Gastroesophageal sphincter (tissue), 4 donors: ENCODE measurements around the gene SENP3. TPM values are rescaled to one million over a fixed set of nuclear protein-coding genes. Genes with fewer than 3 reads are reported as not detected.

Experiments used
- ATAC-seq: fragments of 150-250 bp; one replicate; pipeline ENCODE4 v1.9.1; 2016; ENCODE audit warnings: mild to moderate bottlenecking, moderate library complexity
- H3K27ac ChIP-seq, 4 donors: fragments of 200-600 bp; sonication (generic) in 3 of 4; 1 replicate in 3 of 4; 2 replicates in 1 of 4; pipeline ENCODE4 v1.5.1; 2016 to 2019
- H3K27me3 ChIP-seq: fragments of 200-600 bp; sonication (generic); one replicate; pipeline ENCODE4 v1.5.1; 2019
- H3K36me3 ChIP-seq, 2 donors: fragments of 200-600 bp; sonication (generic); one replicate each; pipeline ENCODE4 v1.5.1; 2019; ENCODE audit warnings: control low read depth in 1 of 2
- H3K4me1 ChIP-seq, 3 donors: fragments of 200-600 bp; sonication (generic); 1 replicate in 2 of 3; 2 replicates in 1 of 3; pipeline ENCODE4 v1.5.1; 2016 to 2019; ENCODE audit warnings: control low read depth in 2 of 3
- H3K4me3 ChIP-seq, 2 donors: fragments of 200-600 bp; sonication (generic); one replicate each; pipeline ENCODE4 v1.5.1; 2019; ENCODE audit warnings: mild to moderate bottlenecking in 1 of 2, moderate library complexity in 1 of 2
- H3K9me3 ChIP-seq, 3 donors: fragments of 200-600 bp; sonication (generic); one replicate each; pipeline ENCODE4 v1.5.1; 2017 to 2019; ENCODE audit warnings: control low read depth in 2 of 3
- EP300 ChIP-seq: sonication (generic); formaldehyde crosslinking; IDR thresholded peaks from one replicate; pipeline ENCODE4 v1.6.1; 2017; ENCODE audit warnings: antibody characterized with exemption, mild to moderate bottlenecking
- POLR2A ChIP-seq, 2 donors: fragments of 450-650 bp; IDR thresholded peaks; one replicate each; pipeline ENCODE4 v1.6.1; 2017; ENCODE audit warnings: antibody characterized with exemption in 2 of 2, mild to moderate bottlenecking in 2 of 2, moderate library complexity in 1 of 2
- POLR2AphosphoS5 ChIP-seq: sonication (generic); formaldehyde crosslinking; IDR thresholded peaks from one replicate; pipeline ENCODE4 v1.6.1; 2017; ENCODE audit warnings: antibody characterized with exemption
- WGBS, 2 donors: methylation state at CpG; one replicate each; pipeline ENCODE4 v1.1.5; 2018; ENCODE audit warnings: low coverage in 1 of 2; 5-methylcytosine and 5-hydroxymethylcytosine counted together
- total RNA-seq, 4 donors: library from RNA; depleted of rRNA; stranded (reverse); fragments of >200 nt; gene quantifications; one replicate each; pipeline ENCODE4 v1.1.0, GENCODE V29; 2016
- TF ChIP-seq, protein P1 (sequence below), 4 experiments: fragments of 200-600 bp in 2 of 4; fragments of 450-650 bp in 2 of 4; sonication (generic) in 1 of 4; IDR thresholded peaks; one replicate each; pipeline ENCODE4 v1.5.1; 2017 to 2019; ENCODE audit warnings: antibody characterized with exemption in 4 of 4, mild to moderate bottlenecking in 2 of 4, moderate library complexity in 2 of 4

The SENP3 gene
- total RNA-seq, 4 donors from 2014 or later: 68.3 to 94.7 (median 79.6) TPM

DNA sequence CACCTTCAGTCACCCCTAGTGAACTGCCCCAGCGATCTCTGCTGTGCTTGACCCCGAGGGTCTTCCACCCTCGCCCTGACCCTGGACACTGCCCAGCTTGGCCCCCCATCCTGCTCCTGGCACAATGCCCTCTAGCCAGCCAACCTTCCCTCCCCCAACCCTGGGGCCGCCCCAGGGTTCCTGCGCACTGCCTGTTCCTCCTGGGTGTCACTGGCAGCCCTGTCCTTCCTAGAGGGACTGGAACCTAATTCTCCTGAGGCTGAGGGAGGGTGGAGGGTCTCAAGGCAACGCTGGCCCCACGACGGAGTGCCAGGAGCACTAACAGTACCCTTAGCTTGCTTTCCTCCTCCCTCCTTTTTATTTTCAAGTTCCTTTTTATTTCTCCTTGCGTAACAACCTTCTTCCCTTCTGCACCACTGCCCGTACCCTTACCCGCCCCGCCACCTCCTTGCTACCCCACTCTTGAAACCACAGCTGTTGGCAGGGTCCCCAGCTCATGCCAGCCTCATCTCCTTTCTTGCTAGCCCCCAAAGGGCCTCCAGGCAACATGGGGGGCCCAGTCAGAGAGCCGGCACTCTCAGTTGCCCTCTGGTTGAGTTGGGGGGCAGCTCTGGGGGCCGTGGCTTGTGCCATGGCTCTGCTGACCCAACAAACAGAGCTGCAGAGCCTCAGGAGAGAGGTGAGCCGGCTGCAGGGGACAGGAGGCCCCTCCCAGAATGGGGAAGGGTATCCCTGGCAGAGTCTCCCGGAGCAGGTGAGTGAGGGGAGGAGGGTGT is 3.0 kb upstream of the SENP3 start, which contains the start of gene TNFSF13:
TNFSF13 (plus strand) TSS at position 207 of the 776 bp plus-strand sequence; CDS start at position 497, 290 bp downstream.
- Histone ChIP-seq H3K27ac (peak within 1 kb of the TSS; percentile 88 to 96 (median 93)), H3K36me3 (peaks cover 0 to 19% of the 10 kb centered on the region in 2 donors), H3K4me3 (peak within 1 kb of the TSS; percentile 14 to 84), H3K9me3 (no peaks in the 10 kb centered on the region), H3K4me1 (peaks cover 2 to 67% (median 50%) of the 10 kb centered on the region in 3 donors), H3K27me3 (no peaks in the 10 kb centered on the region)
- ATAC-seq: peak; percentile 33
- WGBS, 2 donors: 31 to 38% methylated on average over 6 to 13 of the region's 16 CpGs
- TF ChIP-seq, protein P1, sequence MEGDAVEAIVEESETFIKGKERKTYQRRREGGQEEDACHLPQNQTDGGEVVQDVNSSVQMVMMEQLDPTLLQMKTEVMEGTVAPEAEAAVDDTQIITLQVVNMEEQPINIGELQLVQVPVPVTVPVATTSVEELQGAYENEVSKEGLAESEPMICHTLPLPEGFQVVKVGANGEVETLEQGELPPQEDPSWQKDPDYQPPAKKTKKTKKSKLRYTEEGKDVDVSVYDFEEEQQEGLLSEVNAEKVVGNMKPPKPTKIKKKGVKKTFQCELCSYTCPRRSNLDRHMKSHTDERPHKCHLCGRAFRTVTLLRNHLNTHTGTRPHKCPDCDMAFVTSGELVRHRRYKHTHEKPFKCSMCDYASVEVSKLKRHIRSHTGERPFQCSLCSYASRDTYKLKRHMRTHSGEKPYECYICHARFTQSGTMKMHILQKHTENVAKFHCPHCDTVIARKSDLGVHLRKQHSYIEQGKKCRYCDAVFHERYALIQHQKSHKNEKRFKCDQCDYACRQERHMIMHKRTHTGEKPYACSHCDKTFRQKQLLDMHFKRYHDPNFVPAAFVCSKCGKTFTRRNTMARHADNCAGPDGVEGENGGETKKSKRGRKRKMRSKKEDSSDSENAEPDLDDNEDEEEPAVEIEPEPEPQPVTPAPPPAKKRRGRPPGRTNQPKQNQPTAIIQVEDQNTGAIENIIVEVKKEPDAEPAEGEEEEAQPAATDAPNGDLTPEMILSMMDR (IDR thresholded peaks at IDR 0.05): no peak
- TF ChIP-seq EP300 (no peak), POLR2A (IDR thresholded peaks at IDR 0.05) (no peak), POLR2AphosphoS5 (no peak)

DNA sequence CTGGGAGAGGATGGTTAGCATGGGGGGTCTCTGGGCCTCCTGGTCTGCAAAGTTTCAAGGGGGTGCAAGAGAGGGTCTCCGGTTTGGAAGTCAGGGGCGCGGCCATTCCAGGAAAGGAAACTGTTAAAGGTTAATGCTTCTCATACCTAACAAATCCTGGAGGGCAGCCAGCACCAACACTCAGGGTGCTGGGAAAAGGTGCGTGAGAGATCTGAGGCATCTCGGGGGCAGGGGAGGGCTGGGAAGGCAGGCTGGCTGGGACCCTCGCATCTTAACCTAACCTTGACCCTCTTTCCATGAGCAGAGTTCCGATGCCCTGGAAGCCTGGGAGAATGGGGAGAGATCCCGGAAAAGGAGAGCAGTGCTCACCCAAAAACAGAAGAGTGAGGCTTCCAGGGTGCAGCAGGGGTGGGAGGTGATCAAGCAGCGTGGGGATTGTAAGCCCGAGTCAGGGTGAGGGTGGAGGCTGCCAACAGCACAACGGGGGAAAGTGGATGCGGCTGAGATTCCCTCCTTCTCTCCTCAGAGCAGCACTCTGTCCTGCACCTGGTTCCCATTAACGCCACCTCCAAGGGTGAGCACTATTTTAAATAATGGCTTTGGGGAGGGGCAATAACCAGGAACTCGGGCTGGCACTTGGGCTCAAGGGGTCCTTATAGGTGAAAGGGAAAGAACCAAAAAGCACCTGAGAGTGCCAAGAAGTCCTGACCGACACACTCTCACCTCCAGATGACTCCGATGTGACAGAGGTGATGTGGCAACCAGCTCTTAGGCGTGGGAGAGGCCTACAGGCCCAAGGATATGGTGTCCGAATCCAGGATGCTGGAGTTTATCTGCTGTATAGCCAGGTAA is 2.2 kb upstream of the SENP3 start:
- peak overlapping the region; percentile 14 to 84 for H3K4me3 ChIP-seq
- TF ChIP-seq POLR2A (IDR thresholded peaks at IDR 0.05): no peak
- TF ChIP-seq, protein P1 (IDR thresholded peaks at IDR 0.05): no peak
- no peak for TF ChIP-seq POLR2AphosphoS5
- TF ChIP-seq EP300: no peak
- H3K4me1 ChIP-seq: peaks cover 2 to 75% (median 50%) of the 10 kb centered on the region in 3 donors
- ATAC-seq: no peak
- H3K27ac ChIP-seq: peak overlapping the region; percentile 88 to 96 (median 93)
- 53 to 70% methylated on average over 5 to 16 of the region's 18 CpGs for WGBS, 2 donors
- H3K9me3 ChIP-seq: no peaks in the 10 kb centered on the region
- H3K36me3 ChIP-seq: peaks cover 0 to 24% of the 10 kb centered on the region in 2 donors
- H3K27me3 ChIP-seq: no peaks in the 10 kb centered on the region

DNA sequence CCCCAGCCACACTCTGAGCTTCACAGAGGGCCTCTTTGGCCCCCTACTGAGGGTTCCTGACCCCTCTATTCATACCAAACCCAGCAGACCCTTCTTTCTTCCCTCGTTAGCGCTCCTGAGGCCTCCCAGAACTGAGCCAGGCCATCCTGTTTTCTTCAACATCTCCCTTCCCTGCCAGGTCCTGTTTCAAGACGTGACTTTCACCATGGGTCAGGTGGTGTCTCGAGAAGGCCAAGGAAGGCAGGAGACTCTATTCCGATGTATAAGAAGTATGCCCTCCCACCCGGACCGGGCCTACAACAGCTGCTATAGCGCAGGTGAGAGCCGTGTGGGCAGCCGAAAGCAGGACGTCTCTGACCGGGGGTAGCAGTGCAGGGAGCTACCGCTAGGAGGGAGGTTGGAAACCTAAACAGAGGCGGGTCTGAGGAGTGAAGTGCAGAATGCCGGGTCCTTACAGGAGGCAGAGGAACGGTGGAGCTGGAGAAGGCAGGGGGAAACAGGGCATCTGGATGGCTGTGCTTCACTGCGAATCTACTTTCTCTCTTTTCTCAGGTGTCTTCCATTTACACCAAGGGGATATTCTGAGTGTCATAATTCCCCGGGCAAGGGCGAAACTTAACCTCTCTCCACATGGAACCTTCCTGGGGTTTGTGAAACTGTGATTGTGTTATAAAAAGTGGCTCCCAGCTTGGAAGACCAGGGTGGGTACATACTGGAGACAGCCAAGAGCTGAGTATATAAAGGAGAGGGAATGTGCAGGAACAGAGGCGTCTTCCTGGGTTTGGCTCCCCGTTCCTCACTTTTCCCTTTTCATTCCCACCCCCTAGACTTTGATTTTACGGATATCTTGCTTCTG is 1.3 kb upstream of the SENP3 start:
- Histone ChIP-seq H3K9me3 (no peaks in the 10 kb centered on the region), H3K36me3 (peaks cover 0 to 32% of the 10 kb centered on the region in 2 donors), H3K4me3 (peak overlapping the region in 1 of 2 donors; percentile 84), H3K27ac (peak overlapping the region; percentile 67 to 96 (median 93)), H3K4me1 (peaks cover 2 to 78% (median 50%) of the 10 kb centered on the region in 3 donors), H3K27me3 (no peaks in the 10 kb centered on the region)
- TF ChIP-seq EP300: no peak
- TF ChIP-seq, protein P1 (IDR thresholded peaks at IDR 0.05): peak in 3 of 4 experiments; percentile 66 to 85 (median 71)
- no peak for TF ChIP-seq POLR2A (IDR thresholded peaks at IDR 0.05)
- no peak for TF ChIP-seq POLR2AphosphoS5
- 9 to 34% methylated on average over 6 to 13 of the region's 22 CpGs for WGBS, 2 donors
- ATAC-seq: no peak

DNA sequence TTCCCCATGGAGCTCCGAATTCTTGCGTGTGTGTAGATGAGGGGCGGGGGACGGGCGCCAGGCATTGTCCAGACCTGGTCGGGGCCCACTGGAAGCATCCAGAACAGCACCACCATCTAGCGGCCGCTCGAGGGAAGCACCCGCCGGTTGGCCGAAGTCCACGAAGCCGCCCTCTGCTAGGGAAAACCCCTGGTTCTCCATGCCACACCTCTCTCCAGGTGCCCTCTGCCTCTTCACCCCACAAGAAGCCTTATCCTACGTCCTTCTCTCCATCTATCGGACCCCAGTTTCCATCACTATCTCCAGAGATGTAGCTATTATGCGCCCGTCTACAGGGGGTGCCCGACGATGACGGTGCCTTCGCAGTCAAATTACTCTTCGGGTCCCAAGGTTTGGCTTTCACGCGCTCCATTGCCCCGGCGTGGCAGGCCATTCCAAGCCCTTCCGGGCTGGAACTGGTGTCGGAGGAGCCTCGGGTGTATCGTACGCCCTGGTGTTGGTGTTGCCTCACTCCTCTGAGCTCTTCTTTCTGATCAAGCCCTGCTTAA is 617 bp upstream of the SENP3 start:
- Histone ChIP-seq H3K27me3 (no peaks in the 10 kb centered on the region), H3K36me3 (peaks cover 0 to 39% of the 10 kb centered on the region in 2 donors), H3K4me3 (peak overlapping the region; percentile 65 to 84), H3K4me1 (peaks cover 2 to 78% (median 50%) of the 10 kb centered on the region in 3 donors), H3K27ac (peak overlapping the region; percentile 82 to 96 (median 93)), H3K9me3 (no peaks in the 10 kb centered on the region)
- 0 to 2% methylated on average over 7 to 10 of the region's 32 CpGs for WGBS, 2 donors
- TF ChIP-seq EP300: no peak
- TF ChIP-seq, protein P1 (IDR thresholded peaks at IDR 0.05): peak in 3 of 4 experiments; percentile 90 to 95 (median 94)
- TF ChIP-seq POLR2AphosphoS5: peak; percentile 60
- no peak for TF ChIP-seq POLR2A (IDR thresholded peaks at IDR 0.05)
- peak; percentile 74 for ATAC-seq
